A549 (cell line): Measurements from ENCODE around the gene SUPT5H. TPM values are rescaled to one million over a fixed set of nuclear protein-coding genes. Genes with fewer than 3 reads are reported as not detected.

Experiments
- ATAC-seq, 2 experiments: fragments of 200-7000 bp in 1 of 2; fragments of >200 bp in 1 of 2; cut with Nextera tagmentation in 1 of 2; cut with Tn5 transposase in 1 of 2; 3 replicates each; pipeline versions ENCODE4 v1.8.0 to v1.9.1; 2018 to 2020; ENCODE audit warnings: mild to moderate bottlenecking in 1 of 2, moderate library complexity in 1 of 2
- CTCF ChIA-PET: fragments of 300-600 bp; sonication (Branson Sonifier 250); formaldehyde crosslinking; extraction: SDS; loops from one replicate; lab custom pipeline; 2021; ENCODE audit warnings: antibody characterized with exemption, inconsistent platforms; lab: Yijun Ruan, JAX
- POLR2A ChIA-PET: fragments of 350-600 bp; formaldehyde crosslinking; extraction: SDS; loops from one replicate; lab custom pipeline; 2021; ENCODE audit warnings: antibody characterized with exemption, inconsistent platforms; lab: Yijun Ruan, JAX
- DNase-seq, 2 experiments: peaks; one replicate each; pipeline versions ENCODE4 v3.0.0 to v3.0.0-alpha.2; 2011 to 2016; ENCODE audit warnings: low read depth in 1 of 2, low spot score in 1 of 2
- FAIRE-seq: peaks from 2 replicates; lab custom pipeline; 2011; peaks lifted over from hg19 to GRCh38; lab: Jason Lieb, UNC
- H3K27ac ChIP-seq, 2 experiments: fragments of >200 bp; sonication (Bioruptor Twin); formaldehyde crosslinking; 3 replicates each; pipeline ENCODE4 v1.5.1; 2016 to 2017
- H3K4me1 ChIP-seq: fragments of >200 bp; sonication (Bioruptor Twin); formaldehyde crosslinking; 3 replicates; pipeline ENCODE4 v1.6.1; 2016
- H3K4me2 ChIP-seq: fragments of >200 bp; sonication (Bioruptor Twin); formaldehyde crosslinking; 3 replicates; pipeline ENCODE4 v1.6.1; 2016
- H3K4me3 ChIP-seq: fragments of >200 bp; sonication (Bioruptor Twin); formaldehyde crosslinking; 3 replicates; pipeline ENCODE4 v1.5.1; 2016
- H3K9me3 ChIP-seq: fragments of >200 bp; sonication (Bioruptor Twin); formaldehyde crosslinking; 3 replicates; pipeline ENCODE4 v1.6.1; 2016
- BHLHE40 ChIP-seq: IDR thresholded peaks from 2 replicates; pipeline ENCODE4 v1.6.1; 2012; ENCODE audit warnings: low read depth, low read length, inconsistent platforms
- CEBPB ChIP-seq, 2 experiments: fragments of >200 bp in 1 of 2; sonication (Bioruptor Twin) in 1 of 2; formaldehyde crosslinking in 1 of 2; IDR thresholded peaks; 2 replicates each; pipeline ENCODE4 v1.6.1; 2012 to 2016
- CHD4 ChIP-seq: fragments of 200-600 bp; sonication (generic); IDR thresholded peaks from 2 replicates; pipeline ENCODE4 v1.6.1; 2016; ENCODE audit warnings: antibody characterized with exemption, mild to moderate bottlenecking, borderline replicate concordance
- E2F6 ChIP-seq: IDR thresholded peaks from 2 replicates; pipeline ENCODE4 v1.6.1; 2012; ENCODE audit warnings: low read depth, borderline replicate concordance
- EHF ChIP-seq: fragments of 250-450 bp; sonication (Bioruptor Pico); IDR thresholded peaks from 2 replicates; pipeline ENCODE4 v1.5.0; 2020; ENCODE audit warnings: mild to moderate bottlenecking
- EP300 ChIP-seq, 2 experiments: fragments of >200 bp; sonication (Bioruptor Twin); formaldehyde crosslinking; IDR thresholded peaks; 2 replicates in 1 of 2; 3 replicates in 1 of 2; pipeline ENCODE4 v1.6.1; 2016 to 2017
- ESRRA ChIP-seq: fragments of 150-350 bp; IDR thresholded peaks from 2 replicates; pipeline ENCODE4 v1.6.1; 2014; ENCODE audit warnings: mild to moderate bottlenecking, low read length, borderline replicate concordance
- FOSL2 ChIP-seq, 2 experiments: fragments of 450-650 bp in 1 of 2; fragments of >200 bp in 1 of 2; sonication (Bioruptor Twin) in 1 of 2; formaldehyde crosslinking; IDR thresholded peaks; 2 replicates each; pipeline versions ENCODE4 v1.5.0 to v1.6.1; 2016 to 2020; ENCODE audit warnings: mild to moderate bottlenecking in 1 of 2, moderate library complexity in 1 of 2
- GATA3 ChIP-seq: IDR thresholded peaks from 2 replicates; pipeline ENCODE4 v1.6.1; 2012; ENCODE audit warnings: borderline replicate concordance
- HEYL ChIP-seq: fragments of 250-450 bp; sonication (Bioruptor Pico); IDR thresholded peaks from 2 replicates; pipeline ENCODE4 v1.8.0; 2021; ENCODE audit warnings: mild to moderate bottlenecking, moderate library complexity
- HOXB13 ChIP-seq: fragments of 250-450 bp; sonication (Bioruptor Pico); IDR thresholded peaks from 2 replicates; pipeline ENCODE4 v1.5.0; 2020; ENCODE audit warnings: low read depth, mild to moderate bottlenecking, moderate library complexity
- JUN ChIP-seq, 2 experiments: fragments of >200 bp; sonication (Bioruptor Twin); formaldehyde crosslinking; IDR thresholded peaks; 2 replicates in 1 of 2; 3 replicates in 1 of 2; pipeline ENCODE4 v1.6.1; 2016 to 2017
- KDM5A ChIP-seq: fragments of 200-600 bp; sonication (generic); IDR thresholded peaks from 2 replicates; pipeline ENCODE4 v1.6.1; 2016; ENCODE audit warnings: antibody characterized with exemption, mild to moderate bottlenecking
- PHF8 ChIP-seq: fragments of 200-600 bp; sonication (generic); IDR thresholded peaks from 2 replicates; pipeline ENCODE4 v1.6.1; 2016; ENCODE audit warnings: low read depth, mild to moderate bottlenecking, antibody characterized with exemption, moderate library complexity, borderline replicate concordance
- POLR2A ChIP-seq: IDR thresholded peaks from 2 replicates; pipeline ENCODE4 v1.6.1; 2012; ENCODE audit warnings: mild to moderate bottlenecking, low read length
- RARB ChIP-seq: fragments of 250-450 bp; sonication (Bioruptor Pico); IDR thresholded peaks from 2 replicates; pipeline ENCODE4 v1.8.0; 2021; ENCODE audit warnings: mild to moderate bottlenecking, moderate library complexity
- RCOR1 ChIP-seq: fragments of 150-350 bp; IDR thresholded peaks from 2 replicates; pipeline ENCODE4 v1.6.1; 2014; ENCODE audit warnings: antibody characterized with exemption, low read length, low read depth
- REST ChIP-seq: fragments of 200-600 bp; sonication (generic); IDR thresholded peaks from 2 replicates; pipeline ENCODE4 v1.6.1; 2016; ENCODE audit warnings: antibody characterized with exemption, mild to moderate bottlenecking, moderate library complexity
- RFX5 ChIP-seq: fragments of 450-650 bp; IDR thresholded peaks from 2 replicates; pipeline ENCODE4 v1.7.1; 2014; ENCODE audit warnings: antibody characterized with exemption, mild to moderate bottlenecking, moderate library complexity
- SREBF2 ChIP-seq: fragments of 450-650 bp; IDR thresholded peaks from 2 replicates; pipeline ENCODE4 v1.6.1; 2014; ENCODE audit warnings: mild to moderate bottlenecking, moderate library complexity
- TFCP2L1 ChIP-seq: fragments of 250-450 bp; sonication (Bioruptor Pico); IDR thresholded peaks from 2 replicates; pipeline ENCODE4 v1.5.0; 2021; ENCODE audit warnings: mild to moderate bottlenecking
- TP53 ChIP-seq: fragments of 250-450 bp; sonication (Bioruptor Pico); IDR thresholded peaks from 2 replicates; pipeline ENCODE4 v1.5.0; 2021; ENCODE audit warnings: mild to moderate bottlenecking, moderate library complexity
- ZFP36 ChIP-seq: fragments of 450-650 bp; IDR thresholded peaks from 2 replicates; pipeline ENCODE4 v1.6.1; 2014; ENCODE audit warnings: borderline replicate concordance; ENCODE audit not compliant: partially characterized antibody
- ZNF302 ChIP-seq: fragments of 250-450 bp; sonication (Bioruptor Pico); IDR thresholded peaks from 2 replicates; pipeline ENCODE4 v1.9.0; 2021; ENCODE audit warnings: inconsistent platforms, mild to moderate bottlenecking, moderate library complexity
- WGBS: methylation state at CpG from one replicate; pipeline ENCODE4 v1.1.6; 2017; ENCODE audit errors: missing lambda C conversion rate; 5-methylcytosine and 5-hydroxymethylcytosine counted together
- polyA plus RNA-seq, 4 experiments: library from polyadenylated mRNA; depleted of rRNA in 3 of 4; stranded (reverse); fragments of >200 nt; fragmentation: RNase III in 1 of 4; extraction: RNeasy Plus Mini Kit Qiagen cat#74134 plus additional on column Dnase treatment in 1 of 4; gene quantifications; 2 replicates in 3 of 4; 3 replicates in 1 of 4; pipeline ENCODE4 v1.2.3, GENCODE V29; 2011 to 2017
- TF ChIP-seq, protein P1 (sequence below): fragments of >200 bp; sonication (Bioruptor Twin); formaldehyde crosslinking; IDR thresholded peaks from 3 replicates; pipeline ENCODE4 v1.5.1; 2016
- TF ChIP-seq, protein P2 (sequence below): fragments of 250-450 bp; sonication (Bioruptor Pico); IDR thresholded peaks from 2 replicates; pipeline ENCODE4 v1.5.0; 2020; ENCODE audit warnings: low read depth, mild to moderate bottlenecking, moderate library complexity
- TF ChIP-seq, protein P3 (sequence below): IDR thresholded peaks from 2 replicates; pipeline ENCODE4 v1.6.1; 2012
- TF ChIP-seq, protein P4 (sequence below): fragments of 450-650 bp; IDR thresholded peaks from 2 replicates; pipeline ENCODE4 v1.6.1; 2014; ENCODE audit warnings: antibody characterized with exemption
- TF ChIP-seq, protein P5 (sequence below): fragments of >200 bp; sonication (Bioruptor Twin); formaldehyde crosslinking; IDR thresholded peaks from 3 replicates; pipeline ENCODE4 v1.6.1; 2016

The SUPT5H gene
- polyA plus RNA-seq, 2 of the 4 experiments (the other 2 are of a cell fraction), result 186 to 222 TPM

GRCh38 chr19:39406656-39407409 lies 38.5 kb upstream of the SUPT5H start, which contains the start of gene ZFP36:
ZFP36 (plus strand) TSS chr19:39406847; CDS start chr19:39406905, 58 bp downstream.
- H3K9me3 ChIP-seq, result no peaks in the 10 kb centered on the region
- peak; percentile 15 to 37 for ATAC-seq
- peaks cover 70% of the 10 kb centered on the region for H3K4me1 ChIP-seq
- H3K27ac ChIP-seq, result peak within 1 kb of the TSS; percentile 94 to 99
- peak within 1 kb of the TSS; percentile 95 for H3K4me2 ChIP-seq
- FAIRE-seq, result no peak
- peak within 1 kb of the TSS; percentile 76 for H3K4me3 ChIP-seq
- ChIA-PET POLR2A (interaction anchor here (0.6 to 9.4 kb wide), 10 partner anchors 9 to 64 kb away, joined by 3 to 140 read pairs (median 6); partner anchors contain the start of genes MED29, PAF1, RPS16 and SAMD4B), CTCF (interaction anchor here (1.6 to 21.4 kb wide), 5 partner anchors 9 to 126 kb away, joined by 4 to 457 read pairs (median 12); partner anchors contain the start of genes EID2B, MED29, PAF1 and RPS16)
- peak; percentile 93 to 95 for DNase-seq
- WGBS, result 2% methylated on average over 47 of the region's 56 CpGs
- peak; percentile 47 for TF ChIP-seq REST
- TF ChIP-seq, protein P1, sequence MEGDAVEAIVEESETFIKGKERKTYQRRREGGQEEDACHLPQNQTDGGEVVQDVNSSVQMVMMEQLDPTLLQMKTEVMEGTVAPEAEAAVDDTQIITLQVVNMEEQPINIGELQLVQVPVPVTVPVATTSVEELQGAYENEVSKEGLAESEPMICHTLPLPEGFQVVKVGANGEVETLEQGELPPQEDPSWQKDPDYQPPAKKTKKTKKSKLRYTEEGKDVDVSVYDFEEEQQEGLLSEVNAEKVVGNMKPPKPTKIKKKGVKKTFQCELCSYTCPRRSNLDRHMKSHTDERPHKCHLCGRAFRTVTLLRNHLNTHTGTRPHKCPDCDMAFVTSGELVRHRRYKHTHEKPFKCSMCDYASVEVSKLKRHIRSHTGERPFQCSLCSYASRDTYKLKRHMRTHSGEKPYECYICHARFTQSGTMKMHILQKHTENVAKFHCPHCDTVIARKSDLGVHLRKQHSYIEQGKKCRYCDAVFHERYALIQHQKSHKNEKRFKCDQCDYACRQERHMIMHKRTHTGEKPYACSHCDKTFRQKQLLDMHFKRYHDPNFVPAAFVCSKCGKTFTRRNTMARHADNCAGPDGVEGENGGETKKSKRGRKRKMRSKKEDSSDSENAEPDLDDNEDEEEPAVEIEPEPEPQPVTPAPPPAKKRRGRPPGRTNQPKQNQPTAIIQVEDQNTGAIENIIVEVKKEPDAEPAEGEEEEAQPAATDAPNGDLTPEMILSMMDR, result peak; percentile 22; the same call in 1 of the 3 replicates
- TF ChIP-seq, protein P2, sequence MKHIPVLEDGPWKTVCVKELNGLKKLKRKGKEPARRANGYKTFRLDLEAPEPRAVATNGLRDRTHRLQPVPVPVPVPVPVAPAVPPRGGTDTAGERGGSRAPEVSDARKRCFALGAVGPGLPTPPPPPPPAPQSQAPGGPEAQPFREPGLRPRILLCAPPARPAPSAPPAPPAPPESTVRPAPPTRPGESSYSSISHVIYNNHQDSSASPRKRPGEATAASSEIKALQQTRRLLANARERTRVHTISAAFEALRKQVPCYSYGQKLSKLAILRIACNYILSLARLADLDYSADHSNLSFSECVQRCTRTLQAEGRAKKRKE (CRISPR knock-in tag), result no peak
- TF ChIP-seq TP53, result peak; percentile 68; the same call in 1 of the 2 replicates
- no peak for TF ChIP-seq HOXB13 (CRISPR knock-in tag)
- TF ChIP-seq HEYL, result no peak
- TF ChIP-seq ZFP36, result no peak
- TF ChIP-seq TFCP2L1 (CRISPR knock-in tag), result peak; percentile 78
- no peak for TF ChIP-seq KDM5A
- TF ChIP-seq EHF (CRISPR knock-in tag), result no peak; the same call in 1 of the 2 replicates
- TF ChIP-seq E2F6, result peak; percentile 62; the same call in 1 of the 2 replicates
- TF ChIP-seq ESRRA, result no peak
- no peak for TF ChIP-seq RCOR1
- TF ChIP-seq, protein P3, sequence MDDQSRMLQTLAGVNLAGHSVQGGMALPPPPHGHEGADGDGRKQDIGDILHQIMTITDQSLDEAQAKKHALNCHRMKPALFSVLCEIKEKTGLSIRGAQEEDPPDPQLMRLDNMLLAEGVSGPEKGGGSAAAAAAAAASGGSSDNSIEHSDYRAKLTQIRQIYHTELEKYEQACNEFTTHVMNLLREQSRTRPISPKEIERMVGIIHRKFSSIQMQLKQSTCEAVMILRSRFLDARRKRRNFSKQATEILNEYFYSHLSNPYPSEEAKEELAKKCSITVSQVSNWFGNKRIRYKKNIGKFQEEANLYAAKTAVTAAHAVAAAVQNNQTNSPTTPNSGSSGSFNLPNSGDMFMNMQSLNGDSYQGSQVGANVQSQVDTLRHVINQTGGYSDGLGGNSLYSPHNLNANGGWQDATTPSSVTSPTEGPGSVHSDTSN, result peak; percentile 64
- TF ChIP-seq RARB, result peak; percentile 85
- TF ChIP-seq GATA3, result peak; percentile 34; the same call in 1 of the 2 replicates
- TF ChIP-seq, protein P4, sequence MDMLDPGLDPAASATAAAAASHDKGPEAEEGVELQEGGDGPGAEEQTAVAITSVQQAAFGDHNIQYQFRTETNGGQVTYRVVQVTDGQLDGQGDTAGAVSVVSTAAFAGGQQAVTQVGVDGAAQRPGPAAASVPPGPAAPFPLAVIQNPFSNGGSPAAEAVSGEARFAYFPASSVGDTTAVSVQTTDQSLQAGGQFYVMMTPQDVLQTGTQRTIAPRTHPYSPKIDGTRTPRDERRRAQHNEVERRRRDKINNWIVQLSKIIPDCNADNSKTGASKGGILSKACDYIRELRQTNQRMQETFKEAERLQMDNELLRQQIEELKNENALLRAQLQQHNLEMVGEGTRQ, result peak; percentile 16; the same call in 1 of the 2 replicates
- TF ChIP-seq CEBPB (IDR thresholded peaks at IDR 0.05), result peak in 1 of 2 experiments; percentile 33; a peak in 1 of 4 replicates
- peak; percentile 100 for TF ChIP-seq POLR2A
- TF ChIP-seq, protein P5, sequence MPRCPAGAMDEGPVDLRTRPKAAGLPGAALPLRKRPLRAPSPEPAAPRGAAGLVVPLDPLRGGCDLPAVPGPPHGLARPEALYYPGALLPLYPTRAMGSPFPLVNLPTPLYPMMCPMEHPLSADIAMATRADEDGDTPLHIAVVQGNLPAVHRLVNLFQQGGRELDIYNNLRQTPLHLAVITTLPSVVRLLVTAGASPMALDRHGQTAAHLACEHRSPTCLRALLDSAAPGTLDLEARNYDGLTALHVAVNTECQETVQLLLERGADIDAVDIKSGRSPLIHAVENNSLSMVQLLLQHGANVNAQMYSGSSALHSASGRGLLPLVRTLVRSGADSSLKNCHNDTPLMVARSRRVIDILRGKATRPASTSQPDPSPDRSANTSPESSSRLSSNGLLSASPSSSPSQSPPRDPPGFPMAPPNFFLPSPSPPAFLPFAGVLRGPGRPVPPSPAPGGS, result peak; percentile 99
- no peak for TF ChIP-seq ZNF302 (CRISPR knock-in tag)
- TF ChIP-seq JUN (IDR thresholded peaks at IDR 0.05), result peak; percentile 98 to 99
- no peak for TF ChIP-seq CHD4
- 0 out of 2 replicates have a peak, but pooled peaks have one; percentile 31 for TF ChIP-seq RFX5
- TF ChIP-seq PHF8, result peak; percentile 96
- no peak for TF ChIP-seq EP300 (IDR thresholded peaks at IDR 0.05)
- no peak for TF ChIP-seq SREBF2
- TF ChIP-seq FOSL2 (IDR thresholded peaks at IDR 0.05), result no peak
- peak; percentile 48 for TF ChIP-seq FOSL2 (CRISPR knock-in tag; IDR thresholded peaks at IDR 0.05)
- peak; percentile 18; the same call in 1 of the 2 replicates for TF ChIP-seq BHLHE40
